OCI-LY1 (cell line): ENCODE measurements around the gene RAE1.

Experiments used
- EZH2 ChIP-seq: fragments of 200-600 bp; sonication (generic), shearing (Covaris generic); IDR thresholded peaks from 2 replicates; pipeline ENCODE4 v1.8.0; 2017; ENCODE audit warnings: borderline replicate concordance, mixed run types, mild to moderate bottlenecking, antibody characterized with exemption, low read length, moderate library complexity, mixed read lengths
- TF ChIP-seq, protein P1 (sequence below): fragments of 200-600 bp; sonication (generic), shearing (Covaris generic); IDR thresholded peaks from 2 replicates; pipeline ENCODE4 v1.5.1; 2017; ENCODE audit warnings: mild to moderate bottlenecking, antibody characterized with exemption, low read length, moderate library complexity, mixed read lengths

DNA sequence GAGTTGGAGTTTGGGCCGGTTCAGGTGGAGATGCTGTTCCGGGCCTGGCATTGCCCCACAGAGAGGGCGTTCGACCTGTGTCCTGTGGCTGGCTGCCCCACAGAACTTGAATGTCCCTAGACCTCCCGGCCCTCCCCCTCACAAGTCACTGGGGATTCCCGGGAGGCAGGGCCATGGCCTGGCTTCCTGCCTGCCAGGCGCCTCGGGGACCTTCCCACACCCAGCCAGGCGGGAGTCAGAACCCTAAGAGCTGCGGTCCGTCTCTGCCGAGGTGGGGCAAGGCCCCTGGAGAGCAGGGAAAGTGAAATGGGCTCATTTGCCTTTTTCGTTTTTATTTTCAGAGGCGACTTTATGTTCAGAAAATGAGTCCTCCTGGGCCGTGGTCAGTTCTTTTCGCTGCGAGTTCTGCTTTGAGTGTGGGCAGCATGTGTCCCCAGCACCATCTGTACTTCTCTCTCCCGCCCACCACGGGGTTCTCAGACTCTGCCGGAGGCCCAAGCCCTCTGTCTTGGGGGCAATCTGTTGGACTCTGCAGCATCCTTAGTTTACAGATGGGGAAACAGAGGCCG is 48.6 kb downstream of the RAE1 start:
- TF ChIP-seq, protein P1, sequence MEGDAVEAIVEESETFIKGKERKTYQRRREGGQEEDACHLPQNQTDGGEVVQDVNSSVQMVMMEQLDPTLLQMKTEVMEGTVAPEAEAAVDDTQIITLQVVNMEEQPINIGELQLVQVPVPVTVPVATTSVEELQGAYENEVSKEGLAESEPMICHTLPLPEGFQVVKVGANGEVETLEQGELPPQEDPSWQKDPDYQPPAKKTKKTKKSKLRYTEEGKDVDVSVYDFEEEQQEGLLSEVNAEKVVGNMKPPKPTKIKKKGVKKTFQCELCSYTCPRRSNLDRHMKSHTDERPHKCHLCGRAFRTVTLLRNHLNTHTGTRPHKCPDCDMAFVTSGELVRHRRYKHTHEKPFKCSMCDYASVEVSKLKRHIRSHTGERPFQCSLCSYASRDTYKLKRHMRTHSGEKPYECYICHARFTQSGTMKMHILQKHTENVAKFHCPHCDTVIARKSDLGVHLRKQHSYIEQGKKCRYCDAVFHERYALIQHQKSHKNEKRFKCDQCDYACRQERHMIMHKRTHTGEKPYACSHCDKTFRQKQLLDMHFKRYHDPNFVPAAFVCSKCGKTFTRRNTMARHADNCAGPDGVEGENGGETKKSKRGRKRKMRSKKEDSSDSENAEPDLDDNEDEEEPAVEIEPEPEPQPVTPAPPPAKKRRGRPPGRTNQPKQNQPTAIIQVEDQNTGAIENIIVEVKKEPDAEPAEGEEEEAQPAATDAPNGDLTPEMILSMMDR, result no peak
- no peak for TF ChIP-seq EZH2
